Activated CD4-positive, alpha-beta T cell treated with anti-CD3 and anti-CD28 coated beads, Interleukin-2, amount 50 U/mL, for 48 hours (primary cell): ENCODE data around the gene CYP2U1.
A peak's percentile ranks its signal among the peaks of the same experiment; 100 is the strongest.

Experiments used
- DNase-seq, 2 experiments: peaks; one replicate each; pipeline ENCODE4 v3.0.0-alpha.2; 2020

CYP2U1 gene

DNA sequence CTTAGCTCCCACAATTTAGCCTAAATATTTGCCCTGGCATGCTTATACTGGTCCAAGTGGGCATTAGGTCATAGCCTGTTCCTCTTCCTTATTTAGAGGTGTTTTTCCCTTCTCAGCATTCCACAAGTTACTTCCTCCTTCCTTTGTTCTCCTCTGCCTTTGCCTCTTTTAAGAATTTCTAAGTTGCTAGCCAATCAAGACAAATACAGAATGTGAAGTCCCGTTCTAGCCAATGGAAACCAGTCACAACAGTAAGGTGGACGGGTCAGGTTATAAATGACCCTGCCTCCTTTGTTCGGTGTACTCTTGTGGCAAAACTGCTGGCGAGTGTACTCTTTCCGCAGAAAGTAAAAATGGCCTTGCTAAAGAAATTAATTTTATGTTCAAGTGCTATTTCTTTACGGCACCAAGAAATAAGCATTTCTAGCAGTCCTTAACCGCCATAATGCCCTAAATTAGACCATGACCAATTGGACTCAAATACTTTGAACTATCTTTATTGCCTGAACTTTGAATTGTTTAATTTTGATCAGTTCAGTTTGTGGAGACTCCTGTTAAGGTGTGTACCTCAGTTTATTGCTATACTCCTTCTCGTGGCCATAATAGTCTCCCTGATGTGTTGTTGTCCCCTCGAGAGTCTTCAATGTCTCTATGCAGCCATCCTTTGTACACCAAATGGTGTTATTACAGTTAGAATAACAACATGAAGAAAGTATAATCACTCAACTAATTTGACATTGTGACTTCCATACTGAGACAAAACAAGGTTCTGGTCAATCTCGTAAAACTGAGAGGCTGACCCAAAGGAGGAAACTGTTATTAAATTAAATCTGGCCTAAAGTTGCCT is 56.8 kb downstream of the CYP2U1 start:
- no peak for DNase-seq

- no peak for DNase-seq
Measured at GRCh38 chr4:107988763-107989035, 57.4 kb downstream of the CYP2U1 start.

DNA sequence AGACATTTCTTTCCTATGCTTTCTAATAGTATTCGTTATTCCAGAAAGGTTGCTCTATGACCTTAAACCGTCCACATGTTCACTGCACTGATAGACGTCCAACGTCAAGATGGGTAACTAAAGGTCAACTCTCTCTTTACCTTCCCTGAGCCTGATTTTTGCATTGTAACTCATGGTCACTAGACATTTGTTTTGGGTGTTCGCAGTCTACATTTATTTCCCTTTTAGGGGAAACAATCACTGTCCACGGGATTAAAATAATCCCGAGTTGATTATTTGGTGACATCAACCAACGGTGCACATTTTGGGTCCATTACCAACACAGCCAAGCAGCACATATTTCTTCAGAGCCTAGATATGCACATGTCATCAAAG is 57.8 kb downstream of the CYP2U1 start:
- DNase-seq, result no peak

GRCh38 chr4:107989537-107990386 is 58.4 kb downstream of the CYP2U1 start, which contains the start of gene HADH:
Gene HADH, plus strand, starts transcription at chr4:107989889. Its CDS starts 44 bp downstream, at chr4:107989933.
- peak; percentile 92 to 93 for DNase-seq

DNA sequence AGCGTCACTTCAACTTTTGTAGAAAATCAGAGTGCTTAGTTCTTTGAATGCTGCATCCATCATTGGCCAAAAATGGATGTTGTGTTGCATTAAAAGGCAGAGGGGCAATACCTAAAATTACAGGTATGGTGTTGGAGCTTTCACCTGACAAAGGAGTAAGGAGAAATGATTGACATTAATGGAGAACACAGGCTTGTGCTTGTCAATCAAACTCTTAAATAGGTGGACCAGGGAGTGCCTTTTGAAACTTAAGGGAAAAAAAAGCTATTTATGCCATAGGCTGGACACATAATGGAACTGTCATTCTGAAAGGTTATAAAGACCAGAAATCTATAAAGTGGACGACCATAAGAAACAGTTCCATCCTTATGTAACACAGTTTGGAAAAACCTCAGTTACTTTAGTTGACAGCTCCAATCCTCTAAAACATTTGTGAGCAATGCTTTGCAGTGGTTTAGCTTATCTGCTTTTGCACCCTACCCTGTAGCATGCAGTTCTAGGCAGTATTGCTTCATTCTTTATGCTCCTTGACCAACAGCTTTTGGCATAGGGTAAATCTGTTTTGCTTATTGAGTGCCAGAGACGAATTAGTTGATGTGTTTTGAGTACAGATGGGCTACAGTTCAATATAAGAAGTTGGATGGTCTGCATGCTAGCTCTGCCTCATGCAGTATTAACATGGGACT is 60.7 kb downstream of the CYP2U1 start:
- no peak for DNase-seq

DNA sequence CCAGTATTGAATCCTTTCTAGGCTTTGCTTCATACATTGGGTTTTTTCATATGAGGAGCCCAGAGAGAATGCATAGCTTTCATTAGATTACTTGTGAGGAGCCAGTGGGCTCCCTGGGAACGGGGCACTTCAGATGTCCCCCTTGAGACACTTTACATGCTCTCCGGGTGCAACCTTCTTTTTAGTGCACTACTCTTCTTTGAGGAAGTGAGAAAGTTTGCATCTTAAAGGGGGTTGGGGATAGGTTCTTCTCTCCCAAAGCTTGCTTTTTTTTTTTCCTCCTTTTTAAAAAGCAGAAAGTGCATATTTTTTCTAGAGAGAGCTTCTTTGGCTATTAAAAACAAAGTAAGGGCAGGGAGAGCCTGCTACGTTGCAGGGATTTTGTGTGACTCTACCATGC is 62.6 kb downstream of the CYP2U1 start:
- DNase-seq, result no peak

- no peak for DNase-seq
Measured at GRCh38 chr4:107994894-107995293, 63.5 kb downstream of the CYP2U1 start.

GRCh38 chr4:107996949-107997788 is 65.8 kb downstream of the CYP2U1 start:
- DNase-seq, result no peak

GRCh38 chr4:107997794-107998193 is 66.4 kb downstream of the CYP2U1 start:
- DNase-seq, result no peak

DNA sequence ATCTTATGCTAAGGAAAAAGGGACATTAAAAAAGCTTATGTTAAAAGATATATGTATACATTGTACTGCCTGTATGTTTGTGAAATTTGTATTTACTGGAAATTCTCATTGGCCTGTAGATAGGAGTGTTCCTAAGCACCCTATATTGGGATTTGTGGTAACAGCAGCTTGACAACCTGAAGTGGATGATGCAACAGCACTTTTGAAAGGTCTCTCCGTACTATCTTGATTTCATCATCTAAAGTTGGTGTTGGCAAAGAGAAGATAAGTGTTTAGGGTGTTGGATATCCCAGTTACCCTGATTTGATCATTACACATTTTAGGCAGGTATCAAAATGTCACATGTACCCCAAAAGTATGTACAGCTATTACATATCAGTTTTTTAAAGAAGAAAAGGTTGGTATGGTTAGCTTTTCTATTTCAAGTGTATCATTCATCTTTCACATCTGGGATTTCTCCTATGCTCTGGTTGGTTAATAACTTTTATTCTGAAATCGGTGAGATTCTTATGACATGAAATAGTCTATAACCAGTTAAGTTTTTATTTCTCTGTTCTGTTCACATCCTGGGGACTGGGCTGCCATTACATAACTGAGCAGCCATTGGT is 68.7 kb downstream of the CYP2U1 start:
- no peak for DNase-seq

GRCh38 chr4:108001540-108002135 is 70.3 kb downstream of the CYP2U1 start:
- no peak for DNase-seq
